ENCODE measurements around the gene DDX24.

The DDX24 gene

GRCh38 chr14:94010625-94011024, 70.4 kb downstream of the DDX24 start:
- no peak for DNase-seq (ENCODE audit: low read depth in 2 of 2)

- DNase-seq (ENCODE audit: low read depth in 2 of 2), result no peak
Measured at GRCh38 chr14:94009767-94010166, 71.2 kb downstream of the DDX24 start.

- no peak for DNase-seq (ENCODE audit: low read depth in 2 of 2)
Measured at GRCh38 chr14:94008234-94008633, 72.8 kb downstream of the DDX24 start.

- DNase-seq (ENCODE audit: low read depth in 2 of 2), result no peak
Measured at GRCh38 chr14:94005324-94006073, 75.5 kb downstream of the DDX24 start.

GRCh38 chr14:94004015-94004414, 77.0 kb downstream of the DDX24 start:
- DNase-seq (ENCODE audit: low read depth in 2 of 2), result no peak

GRCh38 chr14:94003397-94003796, 77.6 kb downstream of the DDX24 start:
- no peak for DNase-seq (ENCODE audit: low read depth in 2 of 2)

- DNase-seq (ENCODE audit: low read depth in 2 of 2), result peak in 1 of 2 donors; percentile 32
Measured at GRCh38 chr14:94001501-94002396, 79.3 kb downstream of the DDX24 start.

GRCh38 chr14:94001016-94001415, 80.0 kb downstream of the DDX24 start:
- DNase-seq (ENCODE audit: low read depth in 2 of 2), result no peak

- DNase-seq (ENCODE audit: low read depth in 2 of 2), result no peak
Measured at GRCh38 chr14:94000267-94000666, 80.7 kb downstream of the DDX24 start.

- DNase-seq (ENCODE audit: low read depth in 2 of 2), result no peak
Measured at GRCh38 chr14:93999573-93999972, 81.4 kb downstream of the DDX24 start.

GRCh38 chr14:93998871-93999403, 82.1 kb downstream of the DDX24 start:
- no peak for DNase-seq (ENCODE audit: low read depth in 2 of 2)
